ENCODE results near the gene TMPRSS4. TPM values are rescaled to one million over a fixed set of nuclear protein-coding genes. Genes with fewer than 3 reads are reported as not detected.

The TMPRSS4 gene
- total RNA-seq, 2 donors from 2014 or later = 309 to 344 TPM

DNA sequence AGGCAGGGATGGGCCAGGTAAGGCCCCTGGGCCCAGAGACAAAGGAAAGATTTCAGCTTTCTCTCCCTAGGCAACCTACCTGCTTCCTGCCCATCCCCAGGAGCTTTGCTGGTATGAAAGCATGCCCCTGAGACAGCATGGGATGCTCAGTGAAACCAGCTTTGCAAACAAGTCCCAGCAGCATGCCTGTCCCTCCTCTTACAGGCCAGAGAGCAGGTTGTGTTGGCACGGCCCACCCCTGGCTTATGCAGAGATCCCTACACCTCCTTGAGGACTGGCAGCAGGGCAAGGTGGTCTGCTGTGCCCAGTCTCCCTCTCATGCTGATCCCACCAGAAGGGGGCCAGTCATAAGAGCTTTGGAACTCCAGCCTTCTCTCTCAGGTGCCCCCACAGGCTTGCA, 72.6 kb downstream of the TMPRSS4 start:
- Histone ChIP-seq H3K27me3 (peaks cover 42% of the 10 kb centered on the region), H3K27ac (no peak overlapping the region), H3K9ac (ENCODE audit: low read depth in 2 of 2, low read length in 2 of 2) (no peak overlapping the region), H3K4me3 (no peak overlapping the region), H3K9me3 (no peaks in the 10 kb centered on the region), H3K4me1 (peaks cover 6% of the 10 kb centered on the region), H3K36me3 (no peaks in the 10 kb centered on the region)
- intact Hi-C loops (cut with DNase I) = loop anchor here (5.0 to 10.0 kb wide), 2 partner anchors 143 to 205 kb away; partner anchors contain the start of gene UBE4A
- DNase-seq = no peak
- TF ChIP-seq, protein P1, sequence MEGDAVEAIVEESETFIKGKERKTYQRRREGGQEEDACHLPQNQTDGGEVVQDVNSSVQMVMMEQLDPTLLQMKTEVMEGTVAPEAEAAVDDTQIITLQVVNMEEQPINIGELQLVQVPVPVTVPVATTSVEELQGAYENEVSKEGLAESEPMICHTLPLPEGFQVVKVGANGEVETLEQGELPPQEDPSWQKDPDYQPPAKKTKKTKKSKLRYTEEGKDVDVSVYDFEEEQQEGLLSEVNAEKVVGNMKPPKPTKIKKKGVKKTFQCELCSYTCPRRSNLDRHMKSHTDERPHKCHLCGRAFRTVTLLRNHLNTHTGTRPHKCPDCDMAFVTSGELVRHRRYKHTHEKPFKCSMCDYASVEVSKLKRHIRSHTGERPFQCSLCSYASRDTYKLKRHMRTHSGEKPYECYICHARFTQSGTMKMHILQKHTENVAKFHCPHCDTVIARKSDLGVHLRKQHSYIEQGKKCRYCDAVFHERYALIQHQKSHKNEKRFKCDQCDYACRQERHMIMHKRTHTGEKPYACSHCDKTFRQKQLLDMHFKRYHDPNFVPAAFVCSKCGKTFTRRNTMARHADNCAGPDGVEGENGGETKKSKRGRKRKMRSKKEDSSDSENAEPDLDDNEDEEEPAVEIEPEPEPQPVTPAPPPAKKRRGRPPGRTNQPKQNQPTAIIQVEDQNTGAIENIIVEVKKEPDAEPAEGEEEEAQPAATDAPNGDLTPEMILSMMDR (IDR thresholded peaks at IDR 0.05) = no peak

DNA sequence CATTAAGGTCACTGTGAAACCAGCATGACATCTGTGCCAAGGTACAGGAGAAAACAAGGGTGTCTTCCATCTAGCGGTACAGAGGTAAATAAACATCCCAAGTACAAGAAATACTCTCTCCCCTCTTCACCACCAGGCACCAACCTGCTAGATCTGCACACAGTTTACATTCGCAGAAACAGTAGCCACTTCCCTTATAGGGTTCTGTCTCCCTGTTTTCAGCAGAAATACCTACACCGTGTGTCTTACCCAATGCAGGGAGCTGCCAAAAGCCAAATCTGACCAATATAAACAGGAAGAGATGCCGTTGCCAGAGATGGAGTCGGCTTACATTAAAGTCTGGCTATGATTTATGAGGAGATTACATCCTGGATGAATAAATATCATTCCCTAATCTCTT, 74.6 kb downstream of the TMPRSS4 start:
- TF ChIP-seq, protein P1 (IDR thresholded peaks at IDR 0.05) = no peak
- intact Hi-C loops (cut with DNase I) = no loop called here
- Histone ChIP-seq H3K4me3 (no peak overlapping the region), H3K27me3 (peaks cover 44% of the 10 kb centered on the region), H3K9ac (ENCODE audit: low read depth in 2 of 2, low read length in 2 of 2) (no peak overlapping the region), H3K4me1 (peaks cover 6% of the 10 kb centered on the region), H3K27ac (no peak overlapping the region), H3K9me3 (no peaks in the 10 kb centered on the region), H3K36me3 (no peaks in the 10 kb centered on the region)
- no peak for DNase-seq

DNA sequence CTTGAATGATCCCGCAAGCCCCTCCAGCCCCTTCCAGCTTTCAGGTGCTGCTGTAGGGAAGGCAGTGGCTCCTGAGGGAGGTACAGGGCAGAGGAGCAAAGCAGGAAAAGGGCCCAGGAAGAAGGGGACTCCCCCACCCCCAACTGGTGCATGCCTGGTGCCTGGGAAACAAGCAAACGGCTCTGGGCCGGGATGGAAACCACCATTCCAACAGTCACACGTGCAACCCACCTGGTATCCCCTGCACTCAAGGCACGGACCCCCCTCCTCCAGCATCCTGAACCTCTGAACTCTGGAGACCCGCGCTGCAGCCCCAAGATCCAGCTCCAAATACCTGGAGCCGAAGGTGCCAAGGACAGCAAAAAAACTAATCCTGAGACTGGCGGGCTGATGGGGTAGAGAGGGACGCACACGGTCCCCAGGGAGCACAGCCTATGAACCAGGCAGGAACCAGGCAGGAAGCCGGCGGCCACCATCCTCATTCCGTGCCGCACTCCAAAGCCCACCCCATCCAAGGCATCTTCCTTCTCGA, 75.2 kb downstream of the TMPRSS4 start:
- intact Hi-C loops (cut with DNase I) = no loop called here
- no peak for DNase-seq
- Histone ChIP-seq H3K9ac (ENCODE audit: low read depth in 2 of 2, low read length in 2 of 2) (peak overlapping the region in 1 of 2 donors; percentile 55), H3K4me3 (peak overlapping the region; percentile 41), H3K36me3 (no peaks in the 10 kb centered on the region), H3K9me3 (no peaks in the 10 kb centered on the region), H3K27me3 (peaks cover 50% of the 10 kb centered on the region), H3K4me1 (peaks cover 6% of the 10 kb centered on the region), H3K27ac (no peak overlapping the region)
- TF ChIP-seq, protein P1 (IDR thresholded peaks at IDR 0.05) = no peak

DNA sequence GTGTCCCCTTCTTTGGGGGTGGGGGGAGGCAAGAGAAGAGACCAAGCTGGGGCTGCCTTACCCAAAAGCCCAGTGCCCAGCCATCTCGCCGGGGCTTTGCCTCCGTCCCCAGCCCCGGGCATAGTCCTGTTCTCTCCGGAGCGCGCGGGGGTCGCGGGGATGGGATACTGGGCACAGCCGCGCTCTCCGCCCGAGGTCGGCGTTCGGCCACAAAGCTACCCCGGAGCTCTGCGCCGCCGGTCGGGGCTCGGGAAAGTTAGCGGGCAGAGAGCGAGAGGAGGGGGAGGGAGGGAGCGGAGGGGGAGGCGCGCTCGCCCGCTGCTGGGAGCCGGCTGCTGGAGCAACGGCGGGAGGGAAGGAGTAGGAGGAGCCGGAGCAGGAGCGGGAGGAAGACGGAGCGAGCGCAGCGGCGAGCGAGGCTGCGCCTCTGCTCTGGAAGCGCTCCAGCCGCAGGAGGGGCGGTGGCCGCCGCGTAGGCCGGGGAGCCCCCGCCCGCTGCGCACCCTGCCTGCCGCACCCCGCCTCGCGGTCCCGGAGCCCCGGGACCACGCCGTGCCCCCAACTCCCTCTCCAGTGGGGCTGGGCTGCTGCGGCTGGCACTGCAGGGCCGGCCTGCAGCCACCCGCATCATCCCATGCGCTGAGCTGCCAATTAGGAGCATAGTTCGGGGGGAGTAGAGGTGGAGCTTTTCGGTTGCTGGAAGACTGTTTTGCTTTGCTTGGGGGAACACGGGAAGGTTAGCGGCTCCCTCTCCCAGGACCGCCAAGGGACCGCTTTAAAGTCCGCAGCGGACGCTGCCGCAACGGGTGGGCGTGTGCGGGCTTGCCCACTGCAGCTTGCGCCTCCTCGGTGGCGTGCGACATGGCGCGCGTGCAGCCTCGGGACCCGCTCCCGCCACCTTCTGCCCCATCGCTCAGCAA, 75.9 kb downstream of the TMPRSS4 start, which contains the start of gene SCN4B:
Gene SCN4B, minus strand, starts transcription at position 272 of the 920 bp plus-strand sequence. Its CDS starts 150 bp downstream, at position 122.
- H3K36me3 ChIP-seq = no peaks in the 10 kb centered on the region
- peak within 1 kb of the TSS; percentile 41 for H3K4me3 ChIP-seq
- DNase-seq = peak; percentile 55
- TF ChIP-seq, protein P1 (IDR thresholded peaks at IDR 0.05) = no peak
- H3K4me1 ChIP-seq = peaks cover 6% of the 10 kb centered on the region
- no peaks in the 10 kb centered on the region for H3K9me3 ChIP-seq
- H3K9ac ChIP-seq (ENCODE audit: low read depth in 2 of 2, low read length in 2 of 2) = peak within 1 kb of the TSS; percentile 55 to 60
- H3K27me3 ChIP-seq = peaks cover 54% of the 10 kb centered on the region
- no peak within 1 kb of the TSS for H3K27ac ChIP-seq
- intact Hi-C loops (cut with DNase I) = no loop called here

DNA sequence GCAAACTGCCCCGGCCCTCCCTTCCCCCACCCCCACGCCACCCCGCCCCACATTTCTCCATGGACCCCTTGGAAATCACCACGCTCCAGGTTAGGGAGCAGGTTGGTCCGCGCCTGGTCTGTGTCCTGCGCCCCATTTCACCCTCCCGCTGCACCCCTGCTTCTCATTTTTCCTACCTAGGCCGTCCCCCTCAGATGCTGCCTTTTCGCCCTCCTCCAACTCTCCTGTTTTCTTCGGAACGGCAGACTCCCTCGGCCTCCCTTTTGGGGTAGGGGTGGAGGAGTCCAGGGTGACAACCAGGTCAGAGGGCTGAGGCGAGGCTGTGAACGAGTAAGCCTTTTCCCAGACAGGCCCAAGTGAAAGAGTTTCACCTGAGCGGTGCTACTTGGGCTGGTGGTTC, 76.6 kb downstream of the TMPRSS4 start:
- Histone ChIP-seq H3K27me3 (peaks cover 54% of the 10 kb centered on the region), H3K9ac (ENCODE audit: low read depth in 2 of 2, low read length in 2 of 2) (no peak overlapping the region), H3K9me3 (no peaks in the 10 kb centered on the region), H3K36me3 (no peaks in the 10 kb centered on the region), H3K4me3 (peak overlapping the region; percentile 41), H3K4me1 (peaks cover 6% of the 10 kb centered on the region), H3K27ac (no peak overlapping the region)
- intact Hi-C loops (cut with DNase I) = no loop called here
- DNase-seq = no peak
- TF ChIP-seq, protein P1 (IDR thresholded peaks at IDR 0.05) = no peak

Measured in colonic mucosa (tissue), 4 donors.